ENCODE data around the gene TPRX2. TPM values are rescaled to one million over a fixed set of nuclear protein-coding genes. Genes with fewer than 3 reads are reported as not detected.
"Not testable (repeated sequence)": the region's sequence is repeated elsewhere in the genome, so short reads cannot be mapped to it uniquely, and the experiment has no call there.

The TPRX2 gene
- total RNA-seq, 1 donor from 2014 or later, result not detected

DNA sequence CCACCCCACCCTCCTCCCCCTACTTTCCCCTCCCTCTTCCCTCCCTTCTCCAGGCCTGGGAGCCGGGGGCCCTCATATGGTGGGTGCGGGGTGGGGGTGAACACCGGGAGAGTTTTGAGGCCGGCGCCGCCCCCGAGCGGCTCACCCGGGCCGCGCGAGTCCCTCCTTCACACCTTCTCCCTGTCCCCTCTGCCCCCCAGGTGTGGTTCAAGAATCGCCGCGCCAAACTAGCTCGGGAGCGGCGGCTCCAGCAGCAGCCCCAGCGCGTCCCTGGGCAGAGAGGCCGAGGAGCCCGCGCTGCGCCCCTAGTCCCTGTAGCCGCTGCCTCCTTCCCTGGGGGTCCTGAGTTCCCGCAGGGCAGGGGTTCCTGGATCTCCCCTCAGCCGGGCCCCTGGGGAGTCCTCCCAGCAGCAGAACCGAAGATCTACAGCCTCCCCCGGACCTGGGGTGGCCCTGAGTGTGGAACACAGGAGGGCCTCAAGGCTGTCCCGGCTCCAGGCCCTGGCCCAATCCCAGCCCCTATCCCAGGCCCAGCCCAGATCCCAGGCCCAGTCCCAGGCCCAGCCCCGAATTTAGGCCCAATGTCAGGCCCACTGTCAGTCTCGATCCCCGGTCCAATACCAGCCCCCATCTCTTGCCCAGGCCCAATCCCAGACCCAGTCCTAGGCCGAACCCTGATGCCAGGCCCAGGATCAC, 1.7 kb downstream of the TPRX2 start:
- DNase-seq (ENCODE audit: low spot score), result no peak

DNA sequence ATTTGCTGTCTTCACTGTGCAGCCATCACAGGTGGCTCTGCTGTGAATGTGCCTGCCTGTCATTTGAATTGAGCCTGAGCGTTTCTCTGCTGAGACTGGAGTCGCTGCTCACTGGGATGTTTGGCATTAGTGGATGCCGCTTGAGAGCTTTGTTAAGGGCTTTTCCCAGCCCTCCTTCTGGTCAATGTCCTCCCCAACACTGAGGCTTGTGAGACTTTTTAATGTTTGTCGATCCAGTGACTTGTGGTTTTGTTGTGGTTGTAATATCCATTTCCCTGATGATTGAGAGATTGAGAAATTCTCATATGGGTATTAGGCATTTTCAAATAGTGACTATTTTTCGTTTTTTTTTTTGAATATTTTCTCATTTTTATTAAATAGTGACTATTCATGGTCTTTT, 2.6 kb downstream of the TPRX2 start:
- DNase-seq (ENCODE audit: low spot score), result no peak

DNA sequence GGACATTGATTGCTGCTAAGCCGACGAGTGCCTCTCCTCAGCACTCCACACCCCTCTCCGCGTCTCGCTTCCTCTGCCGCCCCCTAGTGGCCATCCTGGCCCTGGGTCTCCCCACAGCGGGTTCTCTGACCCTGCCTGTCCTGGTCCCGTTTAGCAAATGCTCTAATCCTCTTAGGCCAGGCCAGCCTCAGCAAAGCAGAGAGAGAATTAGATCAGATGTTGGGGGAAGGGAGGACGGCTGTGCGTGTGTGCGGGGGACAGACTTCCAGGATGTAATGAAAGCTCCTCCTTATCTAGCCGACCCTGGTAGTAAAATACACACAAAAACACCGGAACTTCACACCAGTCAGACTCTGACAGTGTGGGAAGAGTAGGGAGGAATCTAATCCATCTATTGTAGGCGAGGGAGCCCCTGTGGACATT, 4.5 kb downstream of the TPRX2 start:
- peak; percentile 92 for DNase-seq (ENCODE audit: low spot score)

DNA sequence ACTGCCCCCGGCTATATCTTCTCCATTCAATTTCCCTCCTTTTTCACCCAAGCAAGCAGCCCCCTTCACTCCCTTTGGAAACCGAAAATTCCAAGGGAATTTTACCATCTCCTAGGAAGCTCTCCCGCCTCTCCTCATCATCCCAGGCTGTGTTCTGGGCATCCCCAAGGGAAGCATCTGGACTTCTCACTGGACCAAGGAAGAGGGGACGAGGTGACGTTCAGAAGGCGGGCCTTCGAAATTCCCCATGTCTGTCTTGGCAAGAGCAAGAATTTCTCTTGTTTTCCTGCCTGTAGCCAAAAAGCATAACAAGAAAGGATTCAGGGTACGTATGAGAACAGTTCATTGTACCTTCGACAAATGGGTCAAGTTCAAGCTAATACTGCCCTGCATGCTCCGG, 6.1 kb downstream of the TPRX2 start:
- no peak for DNase-seq (ENCODE audit: low spot score)

DNA sequence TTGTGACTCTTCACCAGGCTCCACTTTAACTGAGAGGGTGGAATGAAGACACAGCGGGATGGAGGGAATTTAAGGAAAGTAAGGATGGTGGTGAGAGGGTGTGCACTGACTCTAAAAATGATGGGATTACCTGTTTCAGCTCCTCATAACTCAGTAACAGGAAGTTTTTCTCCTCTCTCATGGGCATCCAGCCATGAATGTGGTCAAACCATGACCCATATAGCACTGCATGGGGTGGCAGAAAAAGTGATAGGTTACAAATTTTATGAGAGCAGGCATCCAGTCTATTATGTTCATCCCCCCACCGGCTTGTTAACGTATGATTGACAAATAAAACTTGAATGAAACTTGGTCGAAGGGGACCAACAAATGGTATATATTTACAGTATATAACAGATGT, 19.9 kb downstream of the TPRX2 start:
- DNase-seq (ENCODE audit: low spot score), result no peak

DNA sequence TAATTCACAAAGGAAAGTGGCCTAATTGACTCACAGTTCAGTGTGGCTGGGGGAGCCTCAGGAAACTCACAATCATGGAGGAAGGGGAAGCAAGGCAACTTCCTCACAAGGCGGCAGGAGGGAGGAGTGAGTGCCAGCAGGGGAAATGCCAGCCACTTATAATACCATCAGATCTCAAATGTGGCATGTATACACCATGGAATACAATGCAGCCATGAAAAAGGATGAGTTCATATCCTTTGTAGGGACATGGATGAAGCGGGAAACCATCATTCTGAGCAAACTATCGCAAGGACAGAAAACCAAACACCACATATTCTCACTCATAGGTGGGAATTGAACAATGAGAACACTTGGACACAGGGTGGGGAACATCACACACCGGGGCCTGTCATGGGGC, 20.4 kb downstream of the TPRX2 start:
- DNase-seq (ENCODE audit: low spot score), result not testable (repeated sequence)

DNA sequence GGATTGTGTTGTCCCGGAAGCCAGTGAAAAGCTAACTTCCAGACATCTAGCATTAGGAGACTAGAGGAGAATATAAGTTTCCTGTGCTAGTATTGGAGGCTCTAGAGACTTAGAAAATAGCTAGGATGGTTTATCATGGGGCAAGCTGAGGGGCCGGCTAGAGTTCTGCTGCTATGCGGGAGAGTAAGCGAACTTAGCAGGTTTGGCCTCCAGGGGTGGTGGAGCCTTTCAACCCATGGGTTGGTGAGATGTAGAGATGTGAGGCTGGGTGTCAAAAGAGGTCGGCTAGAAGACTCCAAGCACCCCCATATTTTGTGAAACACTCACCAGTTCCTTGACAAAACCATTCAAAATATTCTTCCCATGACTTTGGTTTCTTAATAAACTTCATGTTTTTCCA, 22.7 kb downstream of the TPRX2 start:
- DNase-seq (ENCODE audit: low spot score), result no peak

DNA sequence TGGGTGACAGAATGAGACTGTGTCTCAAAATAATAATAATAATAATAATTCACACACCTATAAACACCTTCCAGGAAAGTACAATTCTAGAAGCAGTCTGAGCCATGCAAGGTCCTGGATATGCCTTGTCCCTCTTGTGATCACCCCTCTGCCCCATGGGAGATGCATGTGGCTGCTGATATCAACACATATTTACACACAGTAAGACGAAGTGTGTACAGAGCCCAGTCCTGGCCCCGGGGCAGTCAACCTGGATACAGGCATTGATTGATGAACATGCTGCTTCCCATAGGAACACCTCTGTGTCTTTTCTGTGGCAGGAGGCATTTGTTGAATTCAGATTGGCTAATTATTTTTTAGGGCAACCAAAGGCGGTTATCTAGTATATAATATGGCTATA, 23.9 kb downstream of the TPRX2 start:
- no peak for DNase-seq (ENCODE audit: low spot score)

DNA sequence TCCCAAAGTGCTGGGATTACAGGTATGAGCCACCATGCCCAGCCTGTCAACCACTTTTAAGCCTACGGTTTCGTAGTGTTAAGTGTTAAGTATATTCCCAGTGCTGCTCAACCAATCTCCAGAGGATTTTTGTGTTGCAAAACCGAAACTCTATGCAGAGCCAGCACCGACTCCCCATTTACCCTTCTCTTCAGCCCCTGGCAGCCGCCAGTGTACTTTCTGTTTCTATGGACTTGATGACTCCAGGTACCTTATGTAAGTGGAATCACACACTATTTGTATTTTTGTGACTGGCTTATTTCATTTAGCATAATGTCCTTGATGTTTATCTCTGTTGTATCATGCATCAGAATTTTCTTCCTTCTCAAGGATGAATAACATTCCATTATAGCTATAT, 26.0 kb downstream of the TPRX2 start:
- no peak for DNase-seq (ENCODE audit: low spot score)

DNA sequence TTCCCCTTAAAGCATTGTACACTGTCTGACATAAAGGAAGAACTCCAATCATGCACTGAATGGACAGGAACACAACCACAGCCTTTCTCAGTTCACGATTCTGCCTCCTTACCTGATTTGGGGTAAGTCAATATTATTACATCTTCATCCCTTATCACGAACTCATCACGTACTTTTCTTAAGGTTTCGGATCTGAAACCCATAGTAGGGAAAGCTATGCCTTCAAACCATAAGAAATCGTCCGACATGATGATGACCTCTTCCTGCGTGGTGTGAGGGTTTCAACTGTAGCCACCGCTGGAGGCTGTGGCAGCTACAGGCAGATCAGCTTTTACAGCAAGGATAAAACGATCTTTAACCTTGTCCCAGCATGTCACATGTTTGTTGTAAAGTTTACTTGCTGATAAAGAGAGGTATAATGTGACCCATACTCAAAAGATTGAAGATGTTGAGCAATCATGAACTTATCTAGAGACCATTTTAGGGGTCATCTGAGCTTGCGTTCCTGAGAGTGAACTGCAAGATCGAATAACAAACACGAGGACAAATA, 27.1 kb downstream of the TPRX2 start, which contains the start of gene SULT2A1:
TSS of gene SULT2A1 (minus strand) at position 306 of the 550 bp plus-strand sequence. CDS start at position 248, 58 bp downstream.
- no peak for DNase-seq (ENCODE audit: low spot score)

DNA sequence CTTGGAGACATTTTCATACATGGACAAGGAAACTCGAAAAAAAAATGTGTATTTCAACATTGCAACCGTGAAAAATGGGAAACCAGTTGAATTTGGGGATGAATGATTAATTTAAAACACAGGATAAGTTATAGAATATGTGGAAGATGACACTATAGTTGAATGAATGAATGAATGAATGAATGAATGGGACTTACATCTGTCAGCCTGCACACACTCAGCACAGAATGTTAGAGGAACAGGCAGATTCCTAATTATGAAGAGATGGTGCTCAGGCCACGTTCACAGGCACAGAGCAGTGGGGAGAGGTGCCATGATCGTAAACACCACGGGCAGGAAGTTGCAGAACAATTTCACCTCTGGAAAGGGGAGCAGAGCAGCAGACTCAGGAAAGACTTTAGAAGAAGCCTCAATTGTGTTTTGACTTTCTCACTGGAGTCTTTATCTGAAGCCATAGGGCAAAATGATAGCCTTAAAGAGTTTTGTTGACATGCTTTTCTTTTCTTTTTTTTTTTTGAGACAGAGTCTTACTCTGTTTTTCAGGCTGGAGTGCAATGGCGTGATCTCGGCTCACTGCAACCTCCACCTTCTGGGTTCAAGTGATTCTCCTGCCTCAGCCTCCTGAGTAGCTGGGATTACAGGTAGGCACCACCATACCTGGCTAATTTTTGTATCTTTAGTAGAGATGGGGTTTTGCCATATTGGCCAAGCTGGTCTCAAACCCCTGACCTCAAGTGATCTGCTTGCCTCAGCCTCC, 32.0 kb downstream of the TPRX2 start:
- no peak for DNase-seq (ENCODE audit: low spot score)

DNA sequence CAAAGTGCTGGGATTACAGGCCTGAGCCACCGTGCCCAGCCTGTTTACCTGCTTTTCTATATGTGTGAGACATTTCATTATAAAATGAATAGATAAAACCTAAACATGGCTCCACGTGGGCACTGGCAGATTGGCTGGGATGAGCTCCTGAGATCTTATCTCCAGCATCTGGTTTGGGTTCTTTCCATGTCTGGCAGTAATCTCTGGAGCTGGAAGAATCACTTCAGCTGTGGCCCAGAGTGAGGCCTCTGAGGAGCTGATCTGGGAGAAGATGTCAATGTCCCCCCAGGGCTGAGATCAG, 32.5 kb downstream of the TPRX2 start:
- no peak for DNase-seq (ENCODE audit: low spot score)

DNA sequence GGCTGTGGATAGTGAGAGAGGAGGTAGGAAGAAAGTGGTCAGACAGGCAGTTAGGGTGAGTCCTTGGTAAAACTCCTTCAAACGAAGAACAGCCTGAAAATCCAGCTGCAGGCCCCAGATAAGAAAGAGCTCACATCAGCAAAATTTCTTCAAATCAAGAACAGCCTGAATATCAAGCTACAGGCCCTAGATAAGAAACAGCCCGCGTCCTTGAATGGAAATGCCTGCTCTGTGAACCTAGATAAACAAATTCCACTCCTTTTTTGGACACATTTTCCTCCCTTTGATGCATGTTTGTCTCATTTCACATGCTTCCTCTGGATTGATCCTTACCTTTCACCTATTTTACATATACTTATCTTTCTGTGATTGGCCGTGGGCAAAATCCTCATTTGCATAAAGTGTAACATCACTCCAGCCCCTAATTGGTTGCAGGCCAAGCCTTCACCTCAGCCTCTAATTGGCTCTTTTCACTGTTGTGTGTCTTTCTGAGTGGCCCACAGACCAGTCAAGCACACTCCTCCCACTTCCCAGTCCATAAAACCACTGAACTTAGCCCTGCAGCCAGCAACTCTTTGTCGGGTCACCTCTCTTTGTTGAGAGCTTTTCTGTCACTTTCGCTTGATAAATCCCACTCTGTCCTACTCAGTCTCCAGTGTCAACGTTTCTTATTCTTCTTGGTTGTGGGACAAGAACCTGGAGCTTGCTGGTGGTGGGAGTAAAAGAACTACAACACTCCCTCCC, 33.1 kb downstream of the TPRX2 start:
- DNase-seq (ENCODE audit: low spot score), result no peak

DNA sequence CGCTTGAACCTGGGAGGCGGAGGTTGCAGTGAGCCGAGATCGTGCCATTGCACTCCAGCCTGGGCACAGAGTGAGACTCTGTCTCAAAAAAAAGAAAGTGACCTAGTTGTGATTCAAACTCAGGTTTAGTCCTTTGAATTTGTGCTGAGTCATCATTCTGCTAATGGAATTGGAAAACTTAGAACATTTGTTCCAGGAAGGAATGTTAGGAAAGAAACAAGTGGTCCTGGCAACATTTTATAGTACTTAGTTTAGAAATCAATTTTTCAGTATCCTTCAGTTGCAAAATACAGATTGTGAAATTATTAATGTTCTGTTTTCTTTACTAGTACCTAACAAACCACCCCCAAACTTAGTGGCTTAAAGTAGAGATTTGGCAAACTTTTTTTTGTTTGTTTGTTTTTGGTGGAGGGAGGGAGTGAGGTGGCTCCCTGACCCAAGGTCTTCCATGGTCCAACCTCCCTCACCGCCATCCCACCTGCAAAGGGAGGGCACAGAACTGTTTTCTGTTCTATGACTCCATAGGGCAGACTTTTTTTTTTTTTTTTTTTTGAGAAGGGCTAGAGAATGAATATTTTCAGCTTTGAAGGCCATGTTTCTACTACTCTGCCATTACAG, 36.2 kb downstream of the TPRX2 start:
- no peak for DNase-seq (ENCODE audit: low spot score)

DNA sequence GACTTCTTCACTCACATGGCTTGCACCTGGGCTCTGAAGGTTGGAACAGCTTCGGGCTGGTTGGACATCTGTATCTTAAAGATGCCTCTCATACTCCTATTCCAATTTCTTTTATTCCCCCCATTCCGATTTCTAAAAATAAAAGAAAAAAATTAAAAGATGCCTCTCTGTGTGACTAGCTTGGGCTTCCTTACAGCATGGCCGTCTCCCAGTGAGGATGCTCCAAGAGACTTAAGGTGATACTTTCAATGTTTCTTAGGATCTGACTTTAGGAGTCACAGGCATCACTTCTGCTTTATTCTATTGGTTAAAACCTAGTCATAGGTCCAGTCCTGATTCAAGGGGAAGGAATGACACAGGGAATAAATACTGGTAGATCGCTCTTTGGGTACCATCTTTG, 37.0 kb downstream of the TPRX2 start:
- no peak for DNase-seq (ENCODE audit: low spot score)

DNA sequence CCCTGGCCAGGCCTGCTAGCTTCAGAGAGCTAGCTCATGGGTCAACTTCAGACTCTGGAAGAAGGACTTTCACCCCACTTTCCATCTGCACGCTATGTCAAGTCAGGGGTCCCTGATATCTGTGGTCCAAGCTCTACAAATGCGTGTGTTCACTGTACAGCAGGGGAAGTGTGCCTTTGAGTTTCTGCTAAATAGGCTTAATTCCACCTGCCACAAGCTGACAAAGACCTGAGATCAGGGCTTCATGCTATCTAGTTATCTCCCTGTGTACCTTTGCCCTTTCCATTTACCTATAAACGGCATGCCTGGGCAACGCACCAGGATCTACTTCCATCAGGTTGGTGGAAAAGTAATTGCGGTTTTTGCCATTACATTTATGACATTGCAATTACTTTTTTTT, 37.7 kb downstream of the TPRX2 start:
- peak; percentile 16 for DNase-seq (ENCODE audit: low spot score)

DNA sequence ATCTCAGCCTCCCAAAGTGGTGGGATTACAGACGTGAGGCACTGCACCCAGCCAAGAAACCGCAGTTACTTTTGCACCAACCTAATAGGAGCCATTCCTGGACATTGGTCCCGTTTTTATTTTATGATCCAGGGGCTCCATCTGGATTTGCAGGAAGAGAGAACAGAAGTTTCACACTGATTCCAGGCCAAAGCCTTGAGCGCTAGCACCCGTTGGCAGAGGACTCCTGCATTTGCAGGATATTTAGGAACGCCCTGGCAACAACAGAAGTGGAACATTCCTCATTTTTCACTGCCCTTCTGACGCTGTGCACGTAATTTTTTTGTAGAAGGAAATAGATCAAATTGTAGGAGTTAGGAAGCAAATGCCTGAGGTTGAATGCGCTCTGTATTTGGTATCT, 38.8 kb downstream of the TPRX2 start:
- peak; percentile 12 for DNase-seq (ENCODE audit: low spot score)

DNA sequence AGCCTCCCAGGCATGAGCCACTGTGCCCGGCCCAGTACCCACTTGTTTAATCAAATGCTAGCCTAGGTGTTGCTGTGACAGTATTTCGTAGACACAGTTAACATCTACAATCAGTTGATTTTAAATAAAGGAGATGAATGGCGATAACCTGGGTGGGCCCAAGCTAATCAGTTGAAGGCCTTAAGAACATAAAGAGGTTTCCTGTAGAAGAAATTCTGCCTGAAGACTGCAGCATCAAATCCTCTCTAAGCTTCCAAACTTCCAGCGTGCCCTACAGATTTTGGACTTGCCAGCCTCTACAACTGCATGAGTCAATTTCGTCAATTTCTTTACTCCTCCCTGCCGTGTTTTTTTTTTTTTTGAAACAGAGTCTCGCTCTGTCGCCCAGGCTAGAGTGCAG, 40.3 kb downstream of the TPRX2 start:
- DNase-seq (ENCODE audit: low spot score), result peak; percentile 51

DNA sequence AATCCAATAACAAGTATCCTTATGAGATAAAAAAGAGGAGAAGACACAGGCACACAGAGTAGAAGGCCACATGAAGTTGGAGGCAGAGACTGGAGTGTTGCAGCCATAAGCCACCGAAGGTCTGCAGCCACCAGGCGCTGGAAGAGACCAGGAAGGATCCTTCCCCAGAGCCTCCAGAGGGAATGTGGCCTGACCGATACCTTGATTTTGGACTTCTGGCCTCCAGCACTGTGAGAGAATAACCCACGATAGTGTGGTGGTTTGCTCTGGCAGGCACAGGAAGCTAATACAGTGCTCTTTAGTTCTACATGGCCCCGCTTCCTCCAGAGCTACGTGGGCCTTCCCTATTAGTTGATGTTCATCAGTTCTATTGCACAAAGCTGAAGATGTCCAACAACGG, 42.3 kb downstream of the TPRX2 start:
- peak; percentile 68 for DNase-seq (ENCODE audit: low spot score)

DNA sequence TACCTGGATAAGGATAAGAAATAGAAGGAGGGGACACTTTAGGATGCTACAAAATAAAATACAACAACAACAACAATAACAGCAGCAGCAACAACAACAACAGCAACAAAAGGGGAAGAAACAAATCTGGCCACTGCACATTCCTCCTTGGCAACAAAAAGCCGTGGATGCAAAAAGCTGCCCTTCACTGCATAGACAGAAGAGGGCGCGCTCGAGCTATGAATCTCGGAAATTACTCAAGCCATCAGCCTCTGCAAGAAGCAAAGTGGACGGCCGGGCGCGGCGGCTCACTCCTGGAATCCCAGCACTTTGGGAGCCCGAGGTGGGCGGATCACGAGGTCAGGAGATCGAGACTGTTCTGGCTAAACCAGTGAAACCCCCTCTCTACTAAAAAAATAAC, 50.3 kb downstream of the TPRX2 start:
- peak; percentile 90 for DNase-seq (ENCODE audit: low spot score)

DNA sequence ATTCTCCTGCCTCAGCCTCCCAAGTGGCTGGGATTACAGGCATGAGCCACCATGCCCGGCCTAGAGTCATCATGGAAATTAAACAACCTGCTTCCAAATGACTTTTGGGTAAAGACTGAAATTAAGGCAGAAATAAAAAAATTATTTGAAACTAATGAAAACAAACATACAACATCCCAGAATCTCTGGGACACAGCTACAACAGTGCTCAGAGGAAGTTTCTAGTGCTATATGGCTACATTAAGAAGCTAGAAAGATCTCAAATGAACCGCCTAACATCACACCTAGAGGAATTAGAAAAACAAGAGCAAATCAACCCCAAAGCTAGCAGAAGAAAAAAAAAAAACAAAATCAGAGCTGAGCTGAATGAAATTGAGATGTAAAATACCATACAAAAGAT, 51.2 kb downstream of the TPRX2 start:
- not testable (repeated sequence) for DNase-seq (ENCODE audit: low spot score)

All from mesenteric fat pad (tissue), 1 donor.